Bladder microvascular endothelial cell (primary cell): Measurements from ENCODE around the gene ITGAX. TPM values are rescaled to one million over a fixed set of nuclear protein-coding genes. Genes with fewer than 3 reads are reported as not detected.

Experiments used
- total RNA-seq: library from RNA; depleted of rRNA; stranded (reverse); fragments of >200 nt; gene quantifications from 2 replicates; pipeline ENCODE4 v1.2.3, GENCODE V29; 2014

Gene ITGAX
- total RNA-seq = 0.16 and 0.31 TPM in 2 replicates

DNA sequence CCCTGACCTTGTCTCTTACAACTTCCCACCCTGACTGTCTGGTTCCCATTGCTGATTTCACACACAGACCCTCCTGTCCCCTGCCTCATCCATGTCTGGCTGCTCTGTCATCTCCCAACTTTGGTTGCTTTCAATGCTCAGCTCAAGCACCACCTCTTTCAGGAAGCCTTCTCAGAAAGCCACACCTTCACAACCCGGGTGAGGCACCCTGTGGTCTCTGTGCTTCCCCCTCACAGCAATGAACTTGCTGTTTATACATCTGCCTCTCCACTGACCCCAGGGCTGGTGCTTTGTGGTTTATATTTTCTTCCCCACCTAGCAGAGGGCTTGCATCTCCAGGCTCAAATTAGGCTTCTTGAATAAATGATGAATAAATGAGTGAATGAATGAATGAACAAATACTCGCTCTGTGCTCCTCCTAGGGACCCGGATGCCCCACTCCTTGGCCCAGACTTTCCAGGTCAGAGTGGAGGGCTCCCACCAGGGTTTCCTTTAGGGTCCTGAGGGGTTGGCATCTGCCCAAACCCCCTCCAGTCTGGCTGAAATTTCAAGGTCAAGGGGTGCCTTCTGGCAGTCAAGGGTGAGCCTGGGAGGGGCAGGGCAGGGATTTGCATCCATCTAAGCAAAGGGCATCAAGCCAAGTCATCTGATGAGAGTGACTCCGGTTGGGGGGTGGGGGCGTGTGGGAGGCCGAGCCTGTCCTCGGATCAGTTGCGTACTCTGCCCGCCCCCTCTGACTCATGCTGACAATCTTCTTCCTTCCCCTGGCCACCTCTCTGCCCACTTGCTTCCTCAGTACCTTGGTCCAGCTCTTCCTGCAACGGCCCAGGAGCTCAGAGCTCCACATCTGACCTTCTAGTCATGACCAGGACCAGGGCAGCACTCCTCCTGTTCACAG is at the start of gene ITGAX:
ITGAX (plus strand) TSS at position 783 of the 898 bp plus-strand sequence; CDS start at position 862, 79 bp downstream.

DNA sequence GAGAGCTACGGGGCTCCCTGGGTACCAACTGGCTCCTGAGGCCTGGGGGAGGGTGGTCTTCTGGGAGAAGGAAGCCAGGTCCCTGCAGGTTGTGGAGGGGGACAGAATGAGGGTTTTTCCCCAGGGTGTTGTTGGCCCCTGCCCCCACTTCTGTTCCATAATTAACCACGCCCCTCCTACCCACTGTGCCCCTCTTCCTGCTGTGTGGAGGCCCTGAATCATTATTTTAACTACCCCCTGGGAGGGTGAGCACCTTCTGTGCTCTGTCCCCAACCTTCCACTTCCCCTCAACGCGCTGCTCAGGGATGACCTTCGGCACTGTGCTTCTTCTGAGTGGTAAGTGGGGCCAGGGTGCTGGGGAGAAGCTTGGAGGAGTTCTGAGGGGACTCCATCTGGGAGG is 38.1 kb downstream of the ITGAX start, which contains the start of gene ITGAD:
ITGAD (plus strand) TSS at position 280 of the 400 bp plus-strand sequence; CDS start at position 306, 26 bp downstream.

DNA sequence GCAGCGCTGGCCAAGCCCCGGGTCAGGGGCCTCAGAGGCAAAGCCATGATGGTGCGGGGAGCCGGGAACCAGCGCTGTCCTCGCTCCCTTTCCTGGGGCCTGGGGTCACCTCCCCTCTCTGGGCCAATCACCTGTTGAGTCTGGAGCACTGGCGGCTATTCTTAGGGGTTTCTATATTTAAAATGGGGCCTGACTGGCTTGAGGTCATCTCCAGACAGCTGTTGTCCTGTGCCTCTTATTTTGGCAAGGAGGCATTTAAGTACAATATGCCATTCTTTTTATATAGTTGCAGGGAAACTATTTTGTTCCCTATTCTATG is 73.3 kb downstream of the ITGAX start, which contains the start of gene COX6A2:
COX6A2 (minus strand) TSS at position 82 of the 319 bp plus-strand sequence; CDS start at position 47, 35 bp downstream.

Other genes starting within 250 kb of the ITGAX start
- 12.3 and 19.4 TPM in 2 replicates for gene BCKDK, start 246.8 kb upstream of the ITGAX start, total RNA-seq
- gene KAT8, start 237.5 kb upstream of the ITGAX start, total RNA-seq = 27.8 and 36.9 TPM in 2 replicates
- gene PRSS8, start 219.4 kb upstream of the ITGAX start, total RNA-seq = not detected in 2 replicates
- gene PRSS36, start 205.1 kb upstream of the ITGAX start, total RNA-seq = 0.31 TPM in 1 of 2 replicates, not detected in the other
- 29.5 and 62.4 TPM in 2 replicates for gene FUS, start 175.0 kb upstream of the ITGAX start, total RNA-seq
- 39.4 and 93.4 TPM in 2 replicates for gene PYCARD, start 152.4 kb upstream of the ITGAX start, total RNA-seq
- gene TRIM72, start 141.1 kb upstream of the ITGAX start, total RNA-seq = not detected in 2 replicates
- gene PYDC1, start 138.0 kb upstream of the ITGAX start, total RNA-seq = not detected in 2 replicates
- 0.25 TPM in 1 of 2 replicates, not detected in the other for gene ITGAM, start 95.2 kb upstream of the ITGAX start, total RNA-seq
- gene ITGAD, start 38.2 kb downstream of the ITGAX start, total RNA-seq = not detected in 2 replicates
- gene COX6A2, start 73.2 kb downstream of the ITGAX start, total RNA-seq = not detected in 2 replicates
- gene ZNF843, start 87.6 kb downstream of the ITGAX start, total RNA-seq = under 0.01 and 0.06 TPM in 2 replicates
- 11.8 and 14.4 TPM in 2 replicates for gene ARMC5, start 104.3 kb downstream of the ITGAX start, total RNA-seq
- gene TGFB1I1, start 117.0 kb downstream of the ITGAX start, total RNA-seq = 18.6 and 21.7 TPM in 2 replicates
- gene SLC5A2, start 127.9 kb downstream of the ITGAX start, total RNA-seq = 0.06 TPM in 1 of 2 replicates, not detected in the other
- 17.6 and 54.4 TPM in 2 replicates for gene RUSF1, start 153.2 kb downstream of the ITGAX start, total RNA-seq
- not detected in 2 replicates for gene AHSP, start 172.7 kb downstream of the ITGAX start, total RNA-seq